Glutamatergic neuron (in vitro differentiated cells): ENCODE results near the gene TMCC2. TPM values are rescaled to one million over a fixed set of nuclear protein-coding genes. Genes with fewer than 3 reads are reported as not detected.
A peak's percentile ranks its signal among the peaks of the same experiment; 100 is the strongest.

ENCODE experiments used
- DNase-seq: peaks from one replicate; pipeline ENCODE4 v3.0.0; 2022
- H3K27ac Mint-ChIP-seq: one replicate; pipeline ENCODE4 v1.8.0; 2020; ENCODE audit warnings: mild to moderate bottlenecking, mixed read lengths, inconsistent platforms; ENCODE audit not compliant: unreplicated experiment
- H3K27me3 Mint-ChIP-seq: one replicate; pipeline ENCODE4 v1.8.0; 2020; ENCODE audit warnings: mild to moderate bottlenecking, moderate library complexity, mixed read lengths, inconsistent platforms; ENCODE audit not compliant: unreplicated experiment
- H3K36me3 Mint-ChIP-seq: one replicate; pipeline ENCODE4 v1.8.0; 2020; ENCODE audit warnings: mild to moderate bottlenecking, mixed read lengths, inconsistent platforms; ENCODE audit not compliant: unreplicated experiment
- H3K4me1 Mint-ChIP-seq: one replicate; pipeline ENCODE4 v1.8.0; 2020; ENCODE audit warnings: mild to moderate bottlenecking, low read depth, mixed read lengths, inconsistent platforms; ENCODE audit not compliant: unreplicated experiment
- H3K4me3 Mint-ChIP-seq: one replicate; pipeline ENCODE4 v1.8.0; 2020; ENCODE audit warnings: mild to moderate bottlenecking, mixed read lengths, inconsistent platforms; ENCODE audit not compliant: unreplicated experiment
- H3K9me3 Mint-ChIP-seq: one replicate; pipeline ENCODE4 v1.8.0; 2020; ENCODE audit warnings: mild to moderate bottlenecking, moderate library complexity, mixed read lengths, inconsistent platforms; ENCODE audit not compliant: unreplicated experiment
- CTCF ChIP-seq: fragments of 200-600 bp; sonication (generic); IDR thresholded peaks from one replicate; pipeline ENCODE4 v1.5.0; 2021; ENCODE audit not compliant: partially characterized antibody, unreplicated experiment
- total RNA-seq: library from RNA; stranded (reverse); fragmentation: NEBNext Ultra II Directional; extraction: Animal tissue kit (Norgen Biotek cat#: 25700); gene quantifications from one replicate; pipeline ENCODE4 v1.2.1, GENCODE V29; 2021; ENCODE audit not compliant: unreplicated experiment

The TMCC2 gene
- total RNA-seq, 1 donor from 2014 or later, result 80.1 TPM

DNA sequence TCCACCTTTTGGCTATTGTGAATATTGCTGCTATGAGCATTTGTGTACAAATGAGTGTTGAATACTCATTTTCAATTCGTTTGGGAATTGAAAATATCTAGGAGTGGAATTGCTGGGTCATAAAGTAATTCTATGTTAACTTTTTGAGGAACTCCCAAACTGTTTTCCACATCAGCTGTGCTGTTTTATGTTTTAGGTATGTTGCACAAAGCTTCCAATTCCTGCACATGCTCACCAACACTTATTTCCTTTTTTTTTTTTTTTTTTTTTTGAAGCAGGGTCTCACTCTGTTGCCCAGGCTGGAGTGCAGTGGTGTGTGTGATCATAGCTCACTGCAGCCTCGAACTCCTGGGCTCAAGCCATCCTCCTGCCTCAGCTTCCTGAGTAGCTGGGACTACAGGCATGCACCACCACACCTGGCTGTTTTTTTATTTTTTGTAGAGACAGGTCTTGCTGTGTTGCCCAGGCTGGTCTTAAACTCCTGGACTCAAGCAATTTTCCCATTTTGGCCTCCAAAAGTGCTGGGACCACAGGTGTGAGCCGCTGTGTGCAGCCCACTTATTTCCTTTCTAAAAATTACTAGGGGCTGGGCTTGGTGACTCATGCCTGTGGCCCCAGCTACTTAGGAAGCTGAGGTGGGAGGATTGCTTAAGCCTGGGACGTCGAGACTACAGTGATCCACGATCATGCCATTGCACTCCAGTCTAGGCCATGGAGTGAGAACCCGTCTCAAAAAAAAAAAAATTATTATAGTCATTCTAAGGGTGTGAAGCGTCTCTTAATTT is 33.4 kb downstream of the TMCC2 start:
- Mint-ChIP-seq H3K4me3 (no peak overlapping the region), H3K4me1 (peaks cover 53% of the 10 kb centered on the region), H3K36me3 (no peaks in the 10 kb centered on the region), H3K27me3 (peaks cover 24% of the 10 kb centered on the region), H3K27ac (no peak overlapping the region), H3K9me3 (peaks cover 13% of the 10 kb centered on the region)
- no peak for TF ChIP-seq CTCF
- DNase-seq, result no peak

- Mint-ChIP-seq H3K27ac (peak overlapping the region; percentile 78), H3K4me3 (peak overlapping the region; percentile 52), H3K9me3 (peaks cover 10% of the 10 kb centered on the region), H3K4me1 (peaks cover 49% of the 10 kb centered on the region), H3K27me3 (peaks cover 19% of the 10 kb centered on the region), H3K36me3 (no peaks in the 10 kb centered on the region)
- DNase-seq, result no peak
- TF ChIP-seq CTCF, result no peak
Observed at GRCh38 chr1:205261946-205262691, 34.4 kb downstream of the TMCC2 start.

GRCh38 chr1:205262731-205263171 is 35.0 kb downstream of the TMCC2 start:
- H3K4me3 Mint-ChIP-seq, result peak overlapping the region; percentile 20
- H3K9me3 Mint-ChIP-seq, result peaks cover 6% of the 10 kb centered on the region
- no peak overlapping the region for H3K27ac Mint-ChIP-seq
- no peak for DNase-seq
- peaks cover 12% of the 10 kb centered on the region for H3K27me3 Mint-ChIP-seq
- H3K4me1 Mint-ChIP-seq, result peaks cover 47% of the 10 kb centered on the region
- no peak for TF ChIP-seq CTCF
- no peaks in the 10 kb centered on the region for H3K36me3 Mint-ChIP-seq

DNA sequence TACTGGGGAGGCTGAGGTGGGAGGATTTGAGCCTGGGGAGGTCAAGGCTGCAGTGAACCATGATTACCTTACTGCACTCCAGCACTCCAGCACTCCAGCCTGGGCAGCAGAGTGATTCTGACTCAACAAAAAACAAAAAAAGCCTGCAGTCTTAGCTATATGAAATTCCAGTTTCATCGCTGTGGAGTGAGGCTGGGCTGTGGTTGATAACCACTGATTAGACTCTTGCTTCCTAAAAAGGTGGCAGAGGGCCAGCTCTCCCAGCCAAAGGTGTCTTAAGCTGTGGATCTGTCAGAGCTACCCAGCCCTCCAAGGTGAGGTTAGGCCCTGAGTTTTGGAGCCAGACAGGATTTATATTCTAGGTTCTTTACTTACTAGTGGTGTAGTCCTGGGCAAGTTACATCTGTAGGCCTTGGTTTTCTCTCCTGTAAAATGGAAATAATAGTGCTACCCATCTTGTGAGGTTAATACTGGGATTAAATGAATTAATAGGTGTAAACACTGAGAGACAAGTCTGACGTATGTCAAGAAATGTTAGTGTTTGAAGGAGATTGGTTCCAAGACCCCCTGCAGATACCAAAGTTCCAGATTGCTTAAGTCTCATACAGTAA is 35.9 kb downstream of the TMCC2 start:
- H3K4me1 Mint-ChIP-seq, result peaks cover 41% of the 10 kb centered on the region
- H3K9me3 Mint-ChIP-seq, result peaks cover 6% of the 10 kb centered on the region
- TF ChIP-seq CTCF, result no peak
- H3K27me3 Mint-ChIP-seq, result peaks cover 11% of the 10 kb centered on the region
- H3K4me3 Mint-ChIP-seq, result no peak overlapping the region
- DNase-seq, result no peak
- no peak overlapping the region for H3K27ac Mint-ChIP-seq
- no peaks in the 10 kb centered on the region for H3K36me3 Mint-ChIP-seq
